ENCODE data around the gene ITPRIPL1.

Gene ITPRIPL1

GRCh38 chr2:96356889-96357288 lies 31.8 kb downstream of the ITPRIPL1 start:
- no peak for TF ChIP-seq ZNF274 (IDR thresholded peaks at IDR 0.05; ENCODE audit: low read depth, low read length)
- H3K4me3 ChIP-seq (ENCODE audit: low read length), result no peak overlapping the region

GRCh38 chr2:96359310-96359709 lies 34.2 kb downstream of the ITPRIPL1 start:
- no peak overlapping the region for H3K4me3 ChIP-seq (ENCODE audit: low read length)
- no peak for TF ChIP-seq ZNF274 (IDR thresholded peaks at IDR 0.05; ENCODE audit: low read depth, low read length)

GRCh38 chr2:96359866-96360265 lies 34.7 kb downstream of the ITPRIPL1 start:
- no peak overlapping the region for H3K4me3 ChIP-seq (ENCODE audit: low read length)
- no peak for TF ChIP-seq ZNF274 (IDR thresholded peaks at IDR 0.05; ENCODE audit: low read depth, low read length)

GRCh38 chr2:96361751-96362150 lies 36.6 kb downstream of the ITPRIPL1 start:
- H3K4me3 ChIP-seq (ENCODE audit: low read length), result no peak overlapping the region
- no peak for TF ChIP-seq ZNF274 (IDR thresholded peaks at IDR 0.05; ENCODE audit: low read depth, low read length)

GRCh38 chr2:96369186-96369585 lies 44.1 kb downstream of the ITPRIPL1 start:
- no peak for TF ChIP-seq ZNF274 (IDR thresholded peaks at IDR 0.05; ENCODE audit: low read depth, low read length)
- H3K4me3 ChIP-seq (ENCODE audit: low read length), result no peak overlapping the region

GRCh38 chr2:96374211-96374951 lies 49.3 kb downstream of the ITPRIPL1 start:
- no peak for TF ChIP-seq ZNF274 (IDR thresholded peaks at IDR 0.05; ENCODE audit: low read depth, low read length)
- H3K4me3 ChIP-seq (ENCODE audit: low read length), result no peak overlapping the region
